HT-29 (cell line): ENCODE results near the gene OSTC. TPM values are rescaled to one million over a fixed set of nuclear protein-coding genes. Genes with fewer than 3 reads are reported as not detected.

ENCODE experiments used
- DNase-seq: peaks from one replicate; pipeline ENCODE4 v3.0.0-alpha.2; 2015; ENCODE audit warnings: low spot score
- small RNA-seq: library from RNA; depleted of rRNA; stranded (forward); fragments of <200 nt; gene quantifications from one replicate; pipeline ENCODE3, GENCODE V24; 2014
- total RNA-seq: library from RNA; depleted of rRNA; stranded (reverse); fragments of >200 nt; shearing (Covaris generic); gene quantifications from 2 replicates; pipeline ENCODE4 v1.2.3, GENCODE V29; 2014; rRNA removed

OSTC gene
- total RNA-seq, 1 experiment from 2014 or later, result 49.7 TPM

GRCh38 chr4:108716340-108716739 lies 65.9 kb downstream of the OSTC start:
- DNase-seq, result no peak

- DNase-seq, result no peak
Measured at GRCh38 chr4:108717386-108717785, 67.0 kb downstream of the OSTC start.

Small RNA genes within 50 kb of the gene (small RNA-seq; reads per million reads assigned to genes)
- not detected for gene RNU6-431P

Other genes starting within 250 kb of the OSTC start
- 889 and 987 TPM in 2 replicates for gene RPL34, start 30.0 kb upstream of the OSTC start, total RNA-seq
- not detected in 2 replicates for gene ETNPPL, start 112.5 kb downstream of the OSTC start, total RNA-seq